ENCODE measurements around the gene SH2D3A.

The SH2D3A gene

DNA sequence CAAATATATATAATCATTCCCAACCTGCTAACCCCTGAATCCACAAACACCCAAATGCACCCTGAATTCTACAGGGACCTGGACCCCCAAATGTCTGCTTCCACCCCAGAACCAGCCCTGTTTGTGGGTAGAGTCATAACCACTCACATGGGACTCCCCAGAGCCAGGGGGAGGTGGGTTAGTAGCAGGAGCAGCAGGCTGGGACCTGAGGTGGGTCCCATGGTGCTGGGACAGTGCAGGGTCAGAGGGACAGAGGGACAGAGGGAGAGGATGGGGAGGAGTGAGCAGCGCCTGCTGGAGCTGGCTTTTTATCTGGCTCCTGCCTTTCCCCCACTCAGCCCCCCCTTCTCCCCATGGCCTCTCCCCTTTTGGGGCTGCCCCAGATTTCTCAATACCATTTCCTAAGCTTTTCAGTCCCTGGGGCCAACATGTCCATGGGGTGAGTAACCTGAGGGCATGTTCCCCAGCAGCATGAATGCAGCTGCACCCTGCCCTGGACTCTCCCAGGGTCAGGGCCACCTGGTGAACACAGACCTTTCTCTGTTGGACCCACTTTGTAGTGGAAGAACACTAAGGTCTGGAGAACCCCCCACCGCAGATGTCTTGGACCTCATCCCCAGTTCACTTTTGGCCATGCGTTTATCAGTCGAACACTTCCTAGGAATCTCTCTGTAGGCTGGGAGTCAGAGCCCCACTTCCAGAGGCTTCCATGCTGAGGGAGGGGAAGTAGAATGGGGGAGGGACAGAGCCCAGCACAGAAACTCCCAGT is 46.7 kb downstream of the SH2D3A start, which contains the start of gene C3:
Gene C3 (minus strand): TSS at position 282 of the 769 bp plus-strand sequence. CDS start 61 bp downstream, at position 221.
- no peak within 1 kb of the TSS; the same call in 1 of the 2 replicates for H3K4me3 ChIP-seq (ENCODE audit: low read length)
- TF ChIP-seq ZNF274 (IDR thresholded peaks at IDR 0.05; ENCODE audit: low read depth, low read length) = no peak

DNA sequence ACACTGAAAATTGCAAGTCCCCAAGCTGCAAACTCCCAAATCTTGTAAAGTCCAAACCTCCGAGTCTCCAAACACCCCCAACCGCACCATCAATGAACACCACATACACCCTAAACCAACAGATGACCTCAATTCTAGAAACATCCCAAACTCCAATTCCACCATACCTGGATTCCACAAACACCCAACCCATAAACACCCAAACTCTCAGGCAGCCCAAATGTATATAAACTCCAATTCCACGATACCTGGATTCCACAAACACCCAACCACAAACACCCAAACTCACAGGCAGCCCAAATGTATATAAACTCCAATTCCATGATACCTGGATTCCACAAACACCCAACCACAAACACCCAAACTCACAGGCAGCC is 47.3 kb downstream of the SH2D3A start:
- no peak overlapping the region for H3K4me3 ChIP-seq (ENCODE audit: low read length)
- TF ChIP-seq ZNF274 (IDR thresholded peaks at IDR 0.05; ENCODE audit: low read depth, low read length) = no peak

DNA sequence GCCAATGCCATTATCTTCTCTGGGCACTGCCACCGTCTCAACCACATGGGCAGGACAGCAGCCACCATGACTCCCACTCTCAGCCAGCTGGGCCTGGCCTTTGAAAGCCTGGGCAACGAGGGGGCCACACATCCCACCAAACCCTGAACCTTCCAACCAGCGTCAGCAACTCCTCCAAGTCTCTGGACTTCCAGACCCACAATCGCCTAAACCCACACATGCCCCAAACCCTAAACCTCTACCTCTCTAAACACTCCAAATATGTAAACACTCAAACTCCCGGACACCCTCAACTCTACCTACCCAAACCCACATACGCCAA is 47.7 kb downstream of the SH2D3A start:
- no peak for TF ChIP-seq ZNF274 (IDR thresholded peaks at IDR 0.05; ENCODE audit: low read depth, low read length)
- no peak overlapping the region for H3K4me3 ChIP-seq (ENCODE audit: low read length)

DNA sequence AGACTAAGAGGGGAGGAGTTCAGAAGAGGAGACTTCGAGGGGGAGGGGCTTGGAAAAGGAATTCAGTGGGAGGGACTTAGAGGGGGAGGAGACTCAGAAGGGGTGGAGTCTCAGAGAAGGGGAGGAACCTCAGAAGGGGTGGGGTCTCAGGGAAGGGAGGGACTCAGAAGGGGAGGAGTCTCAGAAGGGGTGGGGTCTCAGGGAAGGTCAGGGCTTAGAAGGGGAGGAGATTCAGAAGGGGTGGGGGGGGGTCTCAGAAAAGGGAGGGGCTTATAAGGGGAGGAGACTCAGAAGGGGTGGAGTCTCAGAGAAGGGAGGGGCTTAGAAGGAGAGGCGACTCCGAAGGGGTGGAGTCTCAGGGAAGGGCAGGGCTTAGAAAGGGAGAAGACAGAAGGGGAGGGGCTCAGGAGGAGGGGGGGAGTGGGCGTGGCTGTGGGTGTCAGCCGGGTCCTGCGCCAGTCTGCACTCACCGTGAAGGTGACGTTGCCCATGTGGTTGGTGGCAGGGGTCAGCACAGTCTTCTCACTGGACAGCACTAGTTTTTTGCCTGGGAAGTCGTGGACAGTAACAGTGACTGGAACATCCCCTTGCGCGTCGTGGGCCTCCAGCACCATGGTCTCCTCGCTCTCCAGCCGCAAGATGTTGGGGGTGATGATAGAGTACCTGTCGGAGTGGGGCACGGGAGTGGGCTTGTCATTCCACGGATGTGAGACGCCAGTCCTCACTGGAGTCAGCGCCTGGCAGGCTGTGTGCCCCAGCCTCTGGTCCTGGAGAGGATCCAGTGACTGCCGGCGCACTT is 48.3 kb downstream of the SH2D3A start:
- H3K4me3 ChIP-seq (ENCODE audit: low read length) = no peak overlapping the region
- TF ChIP-seq ZNF274 (IDR thresholded peaks at IDR 0.05; ENCODE audit: low read depth, low read length) = no peak

DNA sequence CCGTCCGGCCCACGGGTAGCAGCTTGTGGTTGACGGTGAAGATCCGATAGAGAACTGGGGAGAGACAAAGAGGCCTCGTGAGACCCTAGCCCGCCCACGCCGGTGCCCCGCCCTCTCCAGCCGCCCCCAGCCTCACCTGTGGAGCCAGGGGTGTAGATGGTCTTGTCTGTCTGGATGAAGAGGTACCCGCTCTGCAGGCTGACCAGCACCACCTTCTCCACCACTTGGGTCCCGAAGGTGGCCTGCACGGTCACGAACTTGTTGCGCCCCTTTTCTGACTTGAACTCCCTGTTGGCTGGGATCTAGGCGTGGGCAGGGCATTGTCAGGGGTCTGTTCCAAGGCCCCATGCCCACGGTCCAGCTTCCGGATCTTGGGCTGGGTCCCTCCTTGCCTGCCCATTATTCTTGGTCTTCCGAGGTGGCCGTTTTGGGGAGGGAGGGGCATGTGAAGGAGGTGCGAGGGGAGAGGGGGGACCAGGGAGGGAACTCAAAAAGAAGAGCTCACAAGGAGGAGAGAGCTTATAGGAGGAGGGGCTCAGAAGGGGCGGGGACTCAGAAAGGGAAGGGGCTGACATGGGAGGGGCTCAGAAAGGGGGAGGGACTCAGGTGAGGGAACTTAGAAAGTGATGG is 49.0 kb downstream of the SH2D3A start:
- no peak overlapping the region for H3K4me3 ChIP-seq (ENCODE audit: low read length)
- no peak for TF ChIP-seq ZNF274 (IDR thresholded peaks at IDR 0.05; ENCODE audit: low read depth, low read length)

DNA sequence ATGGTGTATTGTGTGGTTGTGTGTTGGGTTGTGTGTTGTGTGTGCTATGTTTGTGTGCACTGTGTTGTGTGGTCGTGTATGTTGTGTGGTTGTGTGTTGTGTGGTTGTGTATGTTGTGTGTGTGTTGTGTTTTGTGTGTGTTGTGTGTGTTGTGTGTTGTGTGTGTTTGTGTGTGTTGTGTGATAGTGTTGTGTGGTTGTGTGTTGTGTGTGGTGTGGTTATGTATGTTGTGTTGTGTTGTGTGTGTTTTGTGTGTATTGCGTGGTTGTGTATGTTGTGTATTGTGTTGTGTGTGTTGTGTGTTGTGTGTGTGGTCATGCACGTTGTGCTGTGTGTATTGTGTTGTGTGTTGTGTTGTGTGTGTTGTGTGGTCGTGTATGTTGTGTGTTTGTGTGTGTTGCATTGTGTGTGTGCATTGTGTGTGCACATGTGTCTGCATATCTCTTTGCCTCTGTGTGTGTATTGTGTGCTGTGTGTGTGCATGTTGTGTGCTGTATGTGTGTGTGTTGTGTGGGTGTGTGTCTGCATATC is 49.7 kb downstream of the SH2D3A start:
- H3K4me3 ChIP-seq (ENCODE audit: low read length) = no peak overlapping the region

DNA sequence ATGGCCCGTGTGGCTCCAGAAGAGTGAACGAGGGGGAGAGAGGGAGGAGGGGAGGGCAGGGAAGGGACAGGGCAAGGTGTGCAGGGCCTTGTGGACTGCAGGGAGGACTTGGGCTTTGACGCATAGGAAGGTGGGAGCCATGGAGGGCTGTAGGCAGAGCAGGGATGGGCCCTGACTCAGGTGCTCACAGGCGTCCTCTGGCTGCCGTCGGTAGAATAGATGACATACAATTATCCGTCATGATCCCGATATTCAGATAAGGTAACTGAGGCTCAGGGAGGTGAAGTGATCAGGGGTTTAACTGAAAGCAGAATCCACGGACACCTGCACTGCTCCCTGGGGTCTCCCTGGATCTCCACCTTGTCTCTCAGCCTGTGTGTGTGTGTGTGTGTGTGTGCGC is 50.2 kb downstream of the SH2D3A start:
- no peak overlapping the region for H3K4me3 ChIP-seq (ENCODE audit: low read length)
- TF ChIP-seq ZNF274 (IDR thresholded peaks at IDR 0.05; ENCODE audit: low read depth, low read length) = no peak

More for the DNA sequence above, 49.7 kb downstream of the SH2D3A start:
- TF ChIP-seq ZNF274 (IDR thresholded peaks at IDR 0.05; ENCODE audit: low read depth, low read length) = no peak

- no peak for TF ChIP-seq ZNF274 (IDR thresholded peaks at IDR 0.05; ENCODE audit: low read depth, low read length)
- H3K4me3 ChIP-seq (ENCODE audit: low read length) = no peak overlapping the region
These were observed 50.6 kb downstream of the SH2D3A start for GRCh38 chr19:6716610-6716970.

DNA sequence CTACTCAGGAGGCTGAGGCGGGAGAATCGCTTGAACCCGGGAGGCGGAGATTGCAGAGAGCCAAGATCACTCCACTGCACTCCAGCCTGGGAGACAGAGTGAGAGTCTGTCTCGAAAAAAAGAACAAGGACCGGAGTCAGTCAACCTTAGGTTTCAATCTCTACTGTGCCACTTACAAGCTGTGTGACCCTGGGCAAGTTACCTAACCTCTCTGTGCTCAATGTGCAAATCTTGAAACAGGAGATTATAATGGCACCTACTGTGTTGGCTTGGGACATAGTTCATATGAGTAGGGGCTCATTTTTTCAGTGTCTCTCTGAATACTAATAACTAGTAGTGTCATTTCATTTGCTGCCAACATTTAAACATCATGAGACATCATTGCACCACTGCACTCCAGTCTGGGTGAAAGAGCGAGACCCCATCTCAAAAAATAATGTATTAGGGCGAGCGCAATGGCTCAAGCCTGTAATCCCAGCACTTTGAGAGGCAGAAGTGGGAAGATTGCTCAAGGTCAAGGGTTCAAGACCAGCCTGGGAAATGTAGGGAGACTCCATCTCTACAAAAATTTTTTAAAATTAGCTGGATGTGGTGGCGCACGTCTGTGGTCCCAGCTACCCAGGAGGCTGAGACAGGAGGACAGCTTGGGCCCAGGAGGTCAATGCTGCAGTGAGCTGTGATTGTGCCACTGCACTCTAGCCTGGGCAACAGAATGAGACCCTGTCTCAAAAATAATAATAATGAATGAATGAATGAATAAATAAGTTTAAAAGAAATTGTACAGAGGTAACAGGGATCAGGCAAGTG is 52.3 kb downstream of the SH2D3A start:
- TF ChIP-seq ZNF274 (IDR thresholded peaks at IDR 0.05; ENCODE audit: low read depth, low read length) = no peak

GRCh38 chr19:6713773-6714692 is 53.2 kb downstream of the SH2D3A start:
- no peak for TF ChIP-seq ZNF274 (IDR thresholded peaks at IDR 0.05; ENCODE audit: low read depth, low read length)

More for the DNA sequence above, 52.3 kb downstream of the SH2D3A start:
- no peak overlapping the region for H3K4me3 ChIP-seq (ENCODE audit: low read length)

DNA sequence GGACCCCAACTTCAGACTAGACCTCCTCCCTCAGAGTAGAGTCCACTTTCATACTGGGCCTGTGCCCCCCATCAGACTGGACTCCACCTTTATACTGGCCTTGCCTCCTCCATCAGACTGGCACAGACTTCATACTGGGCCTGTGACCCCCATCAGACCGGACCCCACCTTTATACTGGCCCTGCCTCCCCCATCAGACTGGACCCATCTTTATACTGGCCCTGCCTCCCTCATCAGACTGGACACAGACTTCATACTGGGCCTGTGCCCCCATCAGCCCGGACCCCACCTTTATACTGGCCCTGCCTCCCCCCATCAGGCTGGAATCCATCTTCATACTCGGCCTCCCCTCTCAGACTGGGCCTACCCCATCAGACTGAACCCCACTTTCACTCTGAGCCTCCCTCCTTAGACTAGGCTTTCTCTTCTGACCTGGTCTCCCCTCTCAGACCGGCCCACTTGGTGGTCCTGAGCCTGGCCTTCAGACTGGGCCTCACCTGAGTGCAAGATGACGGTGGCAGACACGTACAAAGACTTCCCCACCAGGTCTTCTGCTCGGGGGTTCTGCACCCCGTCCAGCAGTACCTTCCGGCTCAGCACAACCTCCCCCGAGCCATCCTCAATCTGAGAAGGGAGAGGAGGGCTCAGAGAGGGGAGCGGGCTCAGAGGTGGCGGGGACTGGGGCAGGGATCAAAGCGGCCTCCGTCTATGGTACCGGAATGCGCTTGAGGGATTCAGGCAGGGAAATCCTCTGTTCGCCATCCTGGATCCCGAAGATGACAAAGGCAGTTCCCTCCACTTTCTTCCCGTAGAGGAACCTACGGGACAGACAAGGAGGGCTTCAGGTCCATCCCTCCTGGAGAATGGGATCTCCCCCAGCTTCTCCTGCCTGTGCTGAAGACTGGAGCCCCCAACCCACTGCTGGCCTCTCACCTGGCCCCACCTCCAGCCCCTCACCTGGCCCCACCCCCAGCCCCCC is 54.3 kb downstream of the SH2D3A start:
- no peak overlapping the region for H3K4me3 ChIP-seq (ENCODE audit: low read length)
- no peak for TF ChIP-seq ZNF274 (IDR thresholded peaks at IDR 0.05; ENCODE audit: low read depth, low read length)

More at GRCh38 chr19:6713773-6714692, 53.2 kb downstream of the SH2D3A start:
- no peak overlapping the region for H3K4me3 ChIP-seq (ENCODE audit: low read length)

DNA sequence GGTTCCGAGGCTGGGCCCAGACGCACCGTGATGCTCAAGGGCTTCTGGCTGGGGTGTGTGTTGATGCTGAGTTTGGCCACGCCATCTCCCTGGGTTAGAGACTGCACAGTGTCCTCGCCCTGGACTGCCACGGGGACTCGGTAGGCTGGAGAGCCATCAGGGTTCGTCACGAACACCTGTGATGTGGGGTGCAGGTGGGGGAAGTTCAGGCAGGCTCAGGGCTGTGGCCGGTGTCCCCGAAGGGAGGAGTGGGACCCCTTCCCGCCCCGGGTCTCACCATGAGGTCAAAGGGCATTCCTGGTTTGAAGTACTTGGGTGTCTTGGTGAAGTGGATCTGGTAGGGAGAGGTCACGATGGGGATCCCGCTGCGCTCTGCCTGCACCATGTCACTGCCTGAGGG is 55.0 kb downstream of the SH2D3A start:
- TF ChIP-seq ZNF274 (IDR thresholded peaks at IDR 0.05; ENCODE audit: low read depth, low read length) = no peak
- H3K4me3 ChIP-seq (ENCODE audit: low read length) = no peak overlapping the region

Measured in GM08714 (cell line).